HEK293T (cell line): ENCODE measurements around the gene C6orf62.

ENCODE experiments used
- CTCF ChIA-PET: fragments of 350-600 bp; formaldehyde crosslinking; extraction: SDS; loops from one replicate; lab custom pipeline; 2021; ENCODE audit warnings: antibody characterized with exemption, inconsistent platforms; lab: Yijun Ruan, JAX
- POLR2A ChIA-PET: fragments of 350-600 bp; formaldehyde crosslinking; extraction: SDS; loops from one replicate; lab custom pipeline; 2020; ENCODE audit warnings: antibody characterized with exemption, inconsistent platforms; lab: Yijun Ruan, JAX
- DNase-seq: peaks from one replicate; pipeline ENCODE4 v3.0.0; 2012; ENCODE audit warnings: mixed read lengths; ENCODE audit errors: extremely low spot score
- ARNT ChIP-seq: fragments of 450-650 bp; IDR thresholded peaks from 2 replicates; pipeline ENCODE4 v1.6.1; 2017; ENCODE audit warnings: mild to moderate bottlenecking
- BHLHE40 ChIP-seq: fragments of 450-650 bp; IDR thresholded peaks from 2 replicates; pipeline ENCODE4 v1.6.1; 2016; ENCODE audit warnings: mild to moderate bottlenecking, moderate library complexity, borderline replicate concordance
- CTBP1 ChIP-seq: fragments of 450-650 bp; IDR thresholded peaks from 2 replicates; pipeline ENCODE4 v1.6.1; 2016; ENCODE audit warnings: borderline replicate concordance
- ELF4 ChIP-seq: fragments of 450-650 bp; IDR thresholded peaks from 2 replicates; pipeline ENCODE4 v1.6.1; 2017; ENCODE audit warnings: antibody characterized with exemption
- FOXA1 ChIP-seq: fragments of 450-650 bp; IDR thresholded peaks from 2 replicates; pipeline ENCODE4 v1.6.1; 2016; ENCODE audit warnings: mild to moderate bottlenecking
- FOXK2 ChIP-seq: fragments of 450-650 bp; IDR thresholded peaks from 2 replicates; pipeline ENCODE4 v1.6.1; 2016; ENCODE audit warnings: mild to moderate bottlenecking
- FOXM1 ChIP-seq: fragments of 450-650 bp; IDR thresholded peaks from 2 replicates; pipeline ENCODE4 v1.6.1; 2017; ENCODE audit warnings: mild to moderate bottlenecking, borderline replicate concordance
- HDGF ChIP-seq: fragments of 450-650 bp; IDR thresholded peaks from 2 replicates; pipeline ENCODE4 v1.6.1; 2017; ENCODE audit warnings: antibody characterized with exemption, borderline replicate concordance
- L3MBTL2 ChIP-seq: fragments of 450-650 bp; conservative IDR thresholded peaks from 2 replicates; pipeline ENCODE4 v1.6.1; 2016; ENCODE audit warnings: mild to moderate bottlenecking
- LEF1 ChIP-seq: fragments of 450-650 bp; IDR thresholded peaks from 2 replicates; pipeline ENCODE4 v1.6.1; 2017; ENCODE audit warnings: mild to moderate bottlenecking, borderline replicate concordance
- NFRKB ChIP-seq: fragments of 450-650 bp; IDR thresholded peaks from 2 replicates; pipeline ENCODE4 v1.6.1; 2016; ENCODE audit warnings: mild to moderate bottlenecking, moderate library complexity
- PKNOX1 ChIP-seq: fragments of 450-650 bp; IDR thresholded peaks from 2 replicates; pipeline ENCODE4 v1.6.1; 2016
- SP1 ChIP-seq: fragments of 450-650 bp; IDR thresholded peaks from 2 replicates; pipeline ENCODE4 v1.6.1; 2017
- SUZ12 ChIP-seq: fragments of 450-650 bp; IDR thresholded peaks from 2 replicates; pipeline ENCODE4 v1.6.1; 2016; ENCODE audit warnings: mild to moderate bottlenecking
- TARDBP ChIP-seq: fragments of 450-650 bp; IDR thresholded peaks from 2 replicates; pipeline ENCODE4 v1.6.1; 2016
- ZNF384 ChIP-seq: fragments of 450-650 bp; IDR thresholded peaks from 2 replicates; pipeline ENCODE4 v1.6.1; 2016

The C6orf62 gene

GRCh38 chr6:24723270-24723669 lies 4.3 kb upstream of the C6orf62 start:
- POLR2A ChIA-PET = no interaction called here
- CTCF ChIA-PET = no interaction called here
- DNase-seq = no peak
- no peak for TF ChIP-seq FOXA1
- TF ChIP-seq NFRKB = no peak
- no peak for TF ChIP-seq ELF4
- TF ChIP-seq PKNOX1 = no peak
- no peak for TF ChIP-seq LEF1
- no peak for TF ChIP-seq ZNF384

- DNase-seq = no peak
- TF ChIP-seq CTBP1 (no peak), TARDBP (no peak), L3MBTL2 (peak; percentile 99), PKNOX1 (no peak), SP1 (no peak), FOXM1 (no peak), ARNT (no peak), ZNF384 (no peak), ELF4 (peak; percentile 3; the same call in 1 of the 2 replicates)
- CTCF ChIA-PET = interaction anchor here (0.6 to 1.2 kb wide), 2 partner anchors 18 to 1941 kb away, joined by 3 read pairs; no protein-coding TSS in a partner anchor
- POLR2A ChIA-PET = interaction anchor here (0.6 to 1.6 kb wide), 11 partner anchors 10 to 285 kb away, joined by 3 to 10 read pairs (median 3); partner anchors contain the start of genes GMNN and KIAA0319
Observed at GRCh38 chr6:24721461-24722215, 2.7 kb upstream of the C6orf62 start.

- POLR2A ChIA-PET = interaction anchor here (0.8 to 1.6 kb wide), 6 partner anchors 11 to 54 kb away, joined by 3 to 10 read pairs (median 4); partner anchors contain the start of gene GMNN
- peak; percentile 95 for DNase-seq
- TF ChIP-seq FOXK2 = no peak
- TF ChIP-seq HDGF = no peak
- TF ChIP-seq ZNF384 = no peak
- peak; percentile 86 for TF ChIP-seq SP1
- peak; percentile 24 for TF ChIP-seq PKNOX1
- peak; percentile 86 for TF ChIP-seq ELF4
- no peak; the same call in 1 of the 2 replicates for TF ChIP-seq L3MBTL2
- no peak for TF ChIP-seq ARNT
- TF ChIP-seq CTBP1 = no peak
- TF ChIP-seq LEF1 = no peak
- no peak for TF ChIP-seq FOXA1
- TF ChIP-seq TARDBP = no peak
- peak; percentile 86 for TF ChIP-seq FOXM1
- peak; percentile 98 for TF ChIP-seq BHLHE40
- no peak for TF ChIP-seq SUZ12
- peak; percentile 90 for TF ChIP-seq NFRKB
- CTCF ChIA-PET = interaction anchor here (1.2 kb wide), 1 partner anchor 17 kb away, joined by 3 read pairs; no protein-coding TSS in a partner anchor
Observed at GRCh38 chr6:24720604-24721460, 1.9 kb upstream of the C6orf62 start.

GRCh38 chr6:24720131-24720603 lies 1.2 kb upstream of the C6orf62 start:
- TF ChIP-seq TARDBP (no peak), ELF4 (no peak), PKNOX1 (no peak), ARNT (no peak), BHLHE40 (no peak), HDGF (no peak), CTBP1 (no peak), SP1 (no peak), L3MBTL2 (no peak), SUZ12 (no peak), NFRKB (no peak), FOXA1 (no peak), FOXM1 (no peak), LEF1 (no peak), ZNF384 (no peak), FOXK2 (no peak)
- ChIA-PET CTCF (no interaction called here), POLR2A (interaction anchor here (2.3 kb wide), 1 partner anchor 55 kb away, joined by 12 read pairs; the partner anchor contains the start of gene GMNN)
- peak; percentile 32 for DNase-seq
